Endothelial cell of hepatic sinusoid (primary cell): ENCODE results near the gene PRKG1.

ENCODE experiments used
- in situ Hi-C: cut with HindIII; loops from 2 replicates; pipeline ENCODE4 v1.10.0; 2017; ENCODE audit warnings: low sequenced_read_pairs

Gene PRKG1

GRCh38 chr10:51950371-51950995, 876.2 kb downstream of the PRKG1 start:
- in situ Hi-C loops, result no loop called here

DNA sequence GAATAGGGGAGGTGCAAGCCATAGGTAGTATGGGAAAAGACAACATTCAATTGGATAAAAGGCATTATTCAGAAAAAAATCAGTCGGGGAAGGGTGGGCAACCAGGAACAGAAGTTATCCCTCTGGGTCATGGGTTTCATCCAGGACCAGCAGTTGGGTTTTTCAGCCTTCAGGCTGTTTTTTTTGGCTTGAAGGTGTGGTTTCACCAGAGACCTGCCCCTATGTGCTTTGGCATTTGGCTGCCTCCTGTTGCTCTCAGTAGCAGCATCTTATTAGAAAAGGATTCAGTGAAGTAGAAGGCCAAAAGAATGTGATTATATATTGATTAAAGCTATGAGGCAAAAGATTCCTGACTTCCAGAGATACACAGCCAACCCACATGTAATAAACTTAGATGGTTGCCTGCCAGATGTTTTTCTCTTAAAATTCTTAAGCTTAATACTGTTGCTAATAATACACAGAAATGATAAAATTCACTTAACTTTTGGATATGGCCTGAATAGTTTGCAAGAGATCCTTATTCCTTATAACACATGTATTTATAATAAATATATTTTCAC, 876.8 kb downstream of the PRKG1 start:
- in situ Hi-C loops, result no loop called here

DNA sequence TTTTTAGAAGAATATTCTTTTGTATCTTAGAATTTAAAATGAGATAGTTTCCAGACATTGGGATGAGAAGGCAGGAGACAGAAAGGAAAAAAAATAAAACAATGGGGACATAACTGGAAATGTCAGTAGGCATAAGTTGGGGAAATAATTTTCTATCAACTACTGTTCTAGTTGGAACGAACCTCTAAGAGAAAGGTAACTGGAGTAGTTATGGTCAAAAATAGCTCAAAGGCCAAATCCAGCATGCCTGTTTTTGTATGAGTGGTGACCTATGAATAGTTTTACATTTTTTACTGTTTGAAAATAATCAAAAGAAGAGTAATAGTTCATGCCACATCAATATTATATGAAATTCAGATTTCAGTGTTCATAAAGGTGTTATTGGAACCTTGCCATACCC, 877.3 kb downstream of the PRKG1 start:
- in situ Hi-C loops, result no loop called here

- in situ Hi-C loops, result no loop called here
Observed at GRCh38 chr10:51952056-51952455, 877.8 kb downstream of the PRKG1 start.

- in situ Hi-C loops, result no loop called here
Observed at GRCh38 chr10:51955696-51956095, 881.4 kb downstream of the PRKG1 start.

- in situ Hi-C loops, result no loop called here
Observed at GRCh38 chr10:51956822-51957221, 882.5 kb downstream of the PRKG1 start.

DNA sequence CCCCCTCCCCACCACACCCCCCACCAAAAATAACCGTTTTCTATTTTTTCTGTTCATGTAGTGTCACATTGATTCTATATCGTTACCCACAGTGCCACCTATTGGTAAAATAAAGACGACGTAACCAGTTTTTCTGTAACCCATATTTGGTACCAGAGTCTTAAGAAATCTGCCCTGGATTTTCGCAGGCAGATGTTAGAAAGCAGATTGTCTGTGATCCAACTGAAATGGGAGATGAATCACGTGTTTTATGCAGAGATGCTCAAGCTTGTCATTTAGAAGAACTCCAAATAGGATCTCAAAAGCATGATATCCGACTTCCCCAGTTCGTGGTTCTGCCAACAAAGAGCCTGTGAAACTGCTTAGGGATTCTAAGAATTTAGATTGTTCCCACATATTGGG, 886.2 kb downstream of the PRKG1 start:
- in situ Hi-C loops, result no loop called here

- in situ Hi-C loops, result no loop called here
Observed at GRCh38 chr10:51961401-51961800, 887.1 kb downstream of the PRKG1 start.

- in situ Hi-C loops, result no loop called here
Observed at GRCh38 chr10:51964630-51965029, 890.3 kb downstream of the PRKG1 start.

DNA sequence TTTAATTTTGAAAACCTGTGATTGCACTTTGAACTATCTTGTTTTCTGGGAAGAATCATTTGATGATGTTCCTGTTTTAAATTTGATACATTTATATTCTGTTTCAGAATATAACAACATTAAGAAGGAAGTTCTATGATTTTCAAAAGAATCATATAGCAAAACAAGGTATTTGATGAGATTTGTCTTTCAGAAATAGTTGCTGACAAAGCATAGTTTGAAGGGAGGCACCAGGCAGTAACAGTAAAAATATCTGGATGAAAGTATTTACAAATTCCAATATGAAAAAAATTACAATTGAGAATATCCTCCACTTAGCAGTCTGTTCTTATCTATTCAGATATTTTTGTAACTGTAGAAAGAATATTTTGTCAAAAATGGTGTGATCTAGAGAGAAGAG, 891.2 kb downstream of the PRKG1 start:
- in situ Hi-C loops, result no loop called here

DNA sequence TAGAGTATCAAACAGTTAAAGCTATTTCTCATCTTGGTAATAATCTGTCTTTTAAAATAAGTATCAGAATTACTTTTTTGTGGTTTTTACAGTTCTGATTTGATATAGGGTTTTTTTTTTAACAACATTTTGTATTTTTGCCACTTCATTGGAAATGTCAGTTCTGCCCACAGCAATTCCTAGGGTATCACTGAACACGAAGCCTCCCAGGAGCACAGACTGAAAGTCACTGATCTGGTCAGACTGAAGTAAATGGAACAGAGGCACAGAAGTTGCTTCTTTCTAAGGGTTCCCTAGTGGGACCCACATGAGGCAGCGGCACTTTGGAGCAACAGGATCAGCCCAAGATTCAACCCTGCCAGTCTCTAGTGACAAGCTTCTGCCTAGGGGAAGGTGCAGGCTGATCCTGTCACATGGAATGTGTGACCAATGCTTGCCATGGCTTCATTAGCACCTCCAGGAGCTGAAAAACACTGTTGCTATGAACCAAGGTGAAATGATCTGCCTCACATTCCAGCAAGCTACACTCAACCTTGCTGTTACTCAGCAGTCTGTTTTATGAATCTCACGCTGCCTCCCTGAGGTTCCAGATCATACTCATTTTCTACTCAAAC, 898.6 kb downstream of the PRKG1 start:
- in situ Hi-C loops, result loop anchor here (5.0 kb wide), 1 partner anchor 66 kb away; no protein-coding TSS in a partner anchor

DNA sequence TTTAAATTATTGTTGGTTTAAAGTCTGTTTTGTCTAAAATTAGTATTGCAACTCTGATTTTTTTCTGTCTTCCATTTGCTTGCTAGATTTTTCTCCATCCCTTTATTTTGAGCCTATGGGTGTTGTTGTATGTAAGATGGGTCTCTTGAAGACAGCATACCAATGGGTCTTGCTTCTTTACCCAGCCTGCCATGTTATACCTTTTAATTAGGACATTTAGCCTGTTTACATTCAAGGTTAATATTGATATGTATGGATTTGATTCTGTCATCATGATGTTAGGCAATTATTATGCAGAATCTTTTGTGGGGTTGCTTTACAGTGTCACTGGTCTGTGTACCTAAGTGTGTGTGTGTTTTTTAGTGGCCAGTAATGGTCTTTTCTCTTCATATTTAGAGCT, 906.5 kb downstream of the PRKG1 start:
- in situ Hi-C loops, result no loop called here

- in situ Hi-C loops, result no loop called here
Observed at GRCh38 chr10:51981731-51982130, 907.4 kb downstream of the PRKG1 start.

DNA sequence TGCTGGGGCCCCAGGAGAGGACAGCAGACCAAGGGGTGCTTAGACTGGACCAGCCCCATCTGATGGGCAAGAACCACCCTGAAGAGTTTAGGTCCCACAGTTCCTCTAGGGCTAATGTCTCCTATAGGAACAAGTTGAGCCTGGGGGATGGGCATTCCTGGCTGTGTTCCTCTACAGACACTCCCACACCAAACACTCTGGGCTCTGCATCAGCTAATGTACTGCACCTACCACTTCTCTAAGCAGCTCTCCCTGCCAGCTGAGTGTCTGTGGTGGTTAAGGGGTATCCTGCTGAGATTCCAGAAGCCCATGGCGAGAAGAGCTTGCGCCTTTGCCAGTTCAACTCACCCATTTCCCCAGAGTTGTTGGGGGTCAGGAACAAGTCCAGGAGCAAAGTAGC, 909.2 kb downstream of the PRKG1 start:
- in situ Hi-C loops, result no loop called here

DNA sequence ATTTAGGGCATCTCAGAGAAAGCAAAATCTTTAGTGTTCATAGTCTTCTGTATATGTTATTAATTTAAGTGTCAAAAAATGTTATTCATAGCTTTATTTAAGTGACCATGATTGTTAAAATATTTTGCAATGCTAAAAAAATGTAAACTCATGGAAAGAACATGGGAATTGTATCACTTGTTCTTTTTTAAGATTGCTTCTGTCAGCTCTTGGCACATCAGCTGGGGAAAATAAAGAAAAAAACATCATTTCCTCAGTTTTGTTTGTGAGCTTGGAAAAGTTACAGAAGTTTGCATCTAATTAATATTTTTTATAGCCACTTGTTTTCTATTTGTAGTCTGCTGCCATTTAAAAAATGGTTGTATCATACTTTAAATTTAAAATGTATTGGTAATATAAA, 911.0 kb downstream of the PRKG1 start:
- in situ Hi-C loops, result no loop called here

DNA sequence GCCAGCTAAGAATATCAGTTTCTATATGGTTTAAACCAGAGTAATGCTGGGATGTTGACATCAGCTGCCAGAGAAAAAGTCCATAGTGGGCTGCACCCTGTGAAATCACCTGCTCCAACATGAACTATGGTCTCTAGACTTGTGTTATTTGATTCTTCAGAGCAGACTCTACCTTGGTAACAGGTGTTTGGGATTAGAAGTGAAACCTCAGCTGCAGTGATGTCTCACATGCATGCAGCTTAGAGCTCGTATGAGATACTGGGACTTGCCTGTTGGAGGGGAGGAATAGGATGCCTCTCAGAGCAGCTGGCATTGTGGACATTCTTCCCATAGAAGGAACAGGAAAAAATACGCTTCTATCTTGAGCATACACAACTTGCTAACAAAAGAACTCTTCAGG, 912.2 kb downstream of the PRKG1 start:
- in situ Hi-C loops, result no loop called here

DNA sequence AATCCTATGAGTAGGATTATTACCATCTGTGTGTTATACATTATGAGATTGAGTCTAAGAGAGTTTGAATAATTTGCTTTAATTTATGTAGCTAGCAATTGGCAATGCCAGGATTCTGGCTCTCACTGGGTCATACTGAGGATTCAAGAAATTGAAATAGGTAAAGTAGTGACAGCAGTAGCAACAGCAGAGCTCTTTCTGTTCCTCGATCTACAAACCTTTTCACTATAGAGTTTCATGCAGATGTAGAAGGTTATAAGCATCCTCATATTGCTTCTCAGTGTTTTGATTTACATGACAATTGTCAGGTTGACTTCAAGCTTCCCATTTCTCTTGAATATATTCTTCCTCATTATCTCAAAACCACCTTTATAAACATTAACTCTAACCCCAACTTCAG, 919.2 kb downstream of the PRKG1 start:
- in situ Hi-C loops, result no loop called here

DNA sequence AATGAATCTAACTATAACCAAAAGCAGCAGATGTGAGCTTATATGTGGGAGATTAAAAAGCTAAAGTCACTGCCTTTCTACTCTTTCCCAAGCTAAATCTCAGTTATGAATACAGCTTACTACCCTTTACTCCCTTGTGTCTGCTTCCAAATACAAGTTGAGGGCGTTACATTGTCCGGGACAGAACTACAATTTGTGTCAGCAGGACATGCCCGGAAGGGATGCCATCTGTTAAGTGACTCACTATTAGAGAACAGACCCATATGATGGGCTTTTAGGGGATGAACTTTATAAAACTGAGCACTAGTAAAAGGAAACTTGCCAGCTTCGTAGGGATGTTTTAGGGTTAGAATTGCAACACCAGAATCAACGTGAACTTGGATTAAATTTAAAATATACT, 924.8 kb downstream of the PRKG1 start:
- in situ Hi-C loops, result no loop called here

DNA sequence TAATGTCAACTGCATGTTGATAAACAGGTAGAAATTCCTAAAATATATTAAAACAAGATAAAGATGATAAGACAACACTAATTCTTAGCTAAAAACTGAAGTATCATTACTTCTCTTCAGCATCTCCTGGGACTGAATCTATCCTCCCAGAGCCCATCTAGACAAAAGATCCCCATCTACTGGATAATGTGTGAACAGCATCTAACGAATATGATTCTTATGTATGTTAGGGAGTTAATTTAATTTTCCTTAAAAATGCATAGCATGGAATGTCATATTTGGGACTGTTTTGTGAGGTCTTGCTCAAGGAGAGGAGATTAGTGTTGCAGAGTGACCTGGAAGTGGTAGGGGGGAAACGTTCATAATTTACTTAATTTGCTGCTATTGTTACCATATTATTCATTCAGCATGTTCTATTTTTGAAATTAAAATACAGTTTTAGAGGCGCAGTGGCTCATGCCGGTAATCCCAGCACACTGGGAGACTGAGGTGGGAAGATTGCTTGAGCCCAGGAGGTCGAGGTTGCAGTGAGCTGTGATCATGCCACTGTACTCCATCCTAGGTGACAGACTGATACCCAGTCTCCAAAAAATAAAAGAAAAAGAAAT, 930.2 kb downstream of the PRKG1 start:
- in situ Hi-C loops, result no loop called here

DNA sequence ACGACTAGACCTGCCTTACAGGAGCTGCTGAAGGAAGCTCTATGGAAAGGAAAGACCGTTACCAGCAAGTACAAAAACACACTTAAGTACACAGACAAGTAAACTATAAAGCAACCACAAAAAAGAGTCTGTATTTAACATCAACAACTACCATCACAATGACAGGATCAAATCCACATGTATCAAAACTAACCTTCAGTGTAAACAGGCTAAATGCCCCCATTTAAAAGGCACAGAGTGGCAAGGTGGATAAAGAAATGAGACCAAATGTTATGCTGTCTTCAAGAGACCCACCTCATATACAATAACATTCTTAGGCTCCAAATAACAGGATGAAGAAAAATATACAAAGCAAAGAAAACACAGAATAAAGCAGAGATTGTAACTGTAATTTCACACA, 932.8 kb downstream of the PRKG1 start:
- in situ Hi-C loops, result no loop called here

DNA sequence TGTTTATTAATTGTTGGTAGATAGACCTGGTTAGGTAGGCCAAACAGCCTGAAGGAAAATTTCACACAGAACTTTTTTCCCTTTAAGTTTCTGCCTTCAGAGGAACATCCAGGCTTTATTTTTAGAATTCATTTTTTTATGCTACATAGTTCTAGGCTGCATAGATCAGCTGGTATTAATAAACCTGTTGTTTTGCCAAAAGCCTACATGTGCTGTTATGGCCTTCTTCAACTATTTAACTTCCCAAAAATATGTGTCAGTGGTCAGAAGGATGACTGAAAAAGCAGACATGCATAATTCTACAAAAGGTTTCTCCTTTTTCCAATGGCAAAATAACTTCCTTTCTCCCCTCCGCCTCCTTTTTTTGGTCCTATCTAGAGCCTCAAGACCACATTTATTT, 936.8 kb downstream of the PRKG1 start:
- in situ Hi-C loops, result no loop called here

DNA sequence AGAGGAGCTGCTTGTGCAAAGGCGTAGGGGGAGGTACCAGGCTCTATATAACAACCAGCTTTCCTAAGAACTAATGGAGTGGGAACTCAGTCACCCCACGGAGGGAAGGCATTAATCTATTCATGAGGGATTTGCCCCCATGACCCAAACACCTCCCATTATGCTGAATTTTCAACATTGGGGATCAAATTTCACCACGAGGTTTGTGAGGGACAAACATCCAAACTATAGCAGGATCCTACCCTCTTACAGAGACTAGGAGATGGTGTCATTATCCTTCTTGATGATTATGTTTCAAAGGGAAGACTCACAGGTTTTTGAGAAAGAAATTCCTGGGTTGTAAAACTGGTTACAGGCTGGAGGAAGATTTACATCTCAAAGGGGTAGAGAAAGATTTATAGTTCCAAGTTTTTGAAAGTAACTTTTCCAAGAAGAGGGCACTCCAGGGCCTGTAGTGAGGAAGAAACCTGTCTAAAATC, 944.8 kb downstream of the PRKG1 start:
- in situ Hi-C loops, result no loop called here
